Gastrocnemius medialis (tissue), 4 donors: Measurements from ENCODE around the gene LMX1A.

ENCODE experiments used
- POLR2A ChIP-seq, 2 donors: fragments of 450-650 bp; IDR thresholded peaks; one replicate each; pipeline ENCODE4 v1.6.1; 2017; ENCODE audit warnings: antibody characterized with exemption in 2 of 2, mild to moderate bottlenecking in 2 of 2, moderate library complexity in 2 of 2
- TF ChIP-seq, protein P1 (sequence below), 5 experiments: fragments of 450-650 bp in 3 of 5; fragments of 200-600 bp in 2 of 5; sonication (generic) in 2 of 5; IDR thresholded peaks in 4 of 5; conservative IDR thresholded peaks in 1 of 5; 1 replicate in 4 of 5; 2 replicates in 1 of 5; pipeline ENCODE4 v1.5.1; 2016 to 2019; ENCODE audit warnings: antibody characterized with exemption in 5 of 5, mild to moderate bottlenecking in 3 of 5, moderate library complexity in 3 of 5

DNA sequence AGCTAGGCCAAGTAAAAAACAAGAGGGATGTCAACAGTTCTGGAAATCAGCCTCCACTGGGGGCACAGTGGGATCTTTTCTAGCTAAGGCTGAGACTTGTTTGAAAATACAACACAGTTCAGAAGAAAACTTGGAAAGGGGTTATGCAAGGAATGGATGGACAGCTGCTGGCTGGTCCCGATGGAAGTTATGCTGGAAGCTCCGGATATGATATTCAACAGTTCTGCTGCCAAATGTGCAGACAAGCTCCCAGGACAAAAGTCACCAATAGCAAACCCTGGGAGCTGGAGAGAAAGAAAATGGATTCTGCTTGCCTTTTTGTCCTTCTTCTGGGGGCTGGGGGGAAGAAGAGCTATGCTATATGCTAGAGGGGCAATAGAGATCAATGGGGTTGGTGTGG lies 14.3 kb downstream of the LMX1A start:
- TF ChIP-seq, protein P1, sequence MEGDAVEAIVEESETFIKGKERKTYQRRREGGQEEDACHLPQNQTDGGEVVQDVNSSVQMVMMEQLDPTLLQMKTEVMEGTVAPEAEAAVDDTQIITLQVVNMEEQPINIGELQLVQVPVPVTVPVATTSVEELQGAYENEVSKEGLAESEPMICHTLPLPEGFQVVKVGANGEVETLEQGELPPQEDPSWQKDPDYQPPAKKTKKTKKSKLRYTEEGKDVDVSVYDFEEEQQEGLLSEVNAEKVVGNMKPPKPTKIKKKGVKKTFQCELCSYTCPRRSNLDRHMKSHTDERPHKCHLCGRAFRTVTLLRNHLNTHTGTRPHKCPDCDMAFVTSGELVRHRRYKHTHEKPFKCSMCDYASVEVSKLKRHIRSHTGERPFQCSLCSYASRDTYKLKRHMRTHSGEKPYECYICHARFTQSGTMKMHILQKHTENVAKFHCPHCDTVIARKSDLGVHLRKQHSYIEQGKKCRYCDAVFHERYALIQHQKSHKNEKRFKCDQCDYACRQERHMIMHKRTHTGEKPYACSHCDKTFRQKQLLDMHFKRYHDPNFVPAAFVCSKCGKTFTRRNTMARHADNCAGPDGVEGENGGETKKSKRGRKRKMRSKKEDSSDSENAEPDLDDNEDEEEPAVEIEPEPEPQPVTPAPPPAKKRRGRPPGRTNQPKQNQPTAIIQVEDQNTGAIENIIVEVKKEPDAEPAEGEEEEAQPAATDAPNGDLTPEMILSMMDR (IDR thresholded peaks at IDR 0.05 in 4 of 5, conservative IDR thresholded peaks at IDR 0.05 in 1 of 5) = no peak
- TF ChIP-seq POLR2A (IDR thresholded peaks at IDR 0.05) = no peak
